B cell (primary cell): ENCODE measurements around the gene PTPRN2. TPM values are rescaled to one million over a fixed set of nuclear protein-coding genes. Genes with fewer than 3 reads are reported as not detected.

Source experiments
- ATAC-seq: fragments of 200-7000 bp; cut with Tn5 transposase; one replicate; pipeline ENCODE4 v1.10.0; 2021; ENCODE audit warnings: low read depth, mild to moderate bottlenecking, moderate number of reproducible peaks, moderate library complexity
- CTCF ChIA-PET: fragments of 350-600 bp; sonication (Branson Sonifier 250); formaldehyde crosslinking; loops from one replicate; lab custom pipeline; 2021; ENCODE audit warnings: antibody characterized with exemption, inconsistent platforms; lab: Charles Lee
- POLR2A ChIA-PET: fragments of 350-600 bp; sonication (Branson Sonifier 250); formaldehyde crosslinking; loops from one replicate; lab custom pipeline; 2021; ENCODE audit warnings: antibody characterized with exemption; lab: Charles Lee
- DNase-seq: peaks from one replicate; pipeline ENCODE4 v3.0.0; 2013
- H2AFZ ChIP-seq: 2 replicates; pipeline ENCODE4 v1.6.1; 2012; ENCODE audit warnings: mild to moderate bottlenecking, low read depth, low read length; ENCODE audit not compliant: insufficient read depth, poor library complexity, severe bottlenecking
- H3K27ac ChIP-seq, 2 donors: 1 replicate in 1 of 2; 2 replicates in 1 of 2; pipeline ENCODE4 v1.5.1; 2012 to 2013; ENCODE audit warnings: low read length in 2 of 2, mild to moderate bottlenecking in 2 of 2, moderate library complexity in 1 of 2
- H3K27me3 ChIP-seq, 4 experiments: fragments of 200-600 bp in 1 of 4; sonication (generic) in 1 of 4; replicated peaks in 1 of 4; 1 replicate in 2 of 4; 2 replicates in 2 of 4; pipeline versions ENCODE4 v1.6.1 to v1.7.0; 2013 to 2016; ENCODE audit warnings: low read length in 3 of 4, mild to moderate bottlenecking in 2 of 4, mixed read lengths in 1 of 4, moderate library complexity in 1 of 4; ENCODE audit not compliant: insufficient read depth in 4 of 4, control insufficient read depth in 3 of 4; ENCODE audit errors: control extremely low read depth in 1 of 4
- H3K36me3 ChIP-seq, 2 experiments: replicated peaks in 1 of 2; 1 replicate in 1 of 2; 2 replicates in 1 of 2; pipeline versions ENCODE4 v1.6.1 to v1.7.1; 2013; ENCODE audit warnings: low read length in 1 of 2; ENCODE audit not compliant: insufficient read depth in 2 of 2, control insufficient read depth in 1 of 2; ENCODE audit errors: control extremely low read depth in 1 of 2, extremely low read depth in 1 of 2
- H3K4me1 ChIP-seq, 2 donors: fragments of 200-600 bp in 1 of 2; sonication (generic) in 1 of 2; 1 replicate in 1 of 2; 2 replicates in 1 of 2; pipeline versions ENCODE4 v1.5.1 to v1.6.1; 2013 to 2017; ENCODE audit warnings: low read length in 2 of 2; ENCODE audit not compliant: control insufficient read depth in 2 of 2, insufficient read depth in 2 of 2
- H3K4me2 ChIP-seq: replicated peaks from 2 replicates; pipeline ENCODE3; 2012; ENCODE audit warnings: mild to moderate bottlenecking, low read depth, low read length; ENCODE audit not compliant: poor library complexity, severe bottlenecking
- H3K4me3 ChIP-seq, 5 experiments: fragments of 200-600 bp in 1 of 5; sonication (generic) in 1 of 5; 1 replicate in 3 of 5; 2 replicates in 2 of 5; pipeline versions ENCODE4 v1.5.1 to v1.7.0; 2011 to 2016; ENCODE audit warnings: low read length in 4 of 5, mild to moderate bottlenecking in 4 of 5, low read depth in 2 of 5, control low read depth in 1 of 5, moderate library complexity in 1 of 5; ENCODE audit not compliant: insufficient read depth in 1 of 5; ENCODE audit errors: control extremely low read depth in 1 of 5, extremely low read depth in 1 of 5
- H3K79me2 ChIP-seq: fragments of 200-600 bp; sonication (generic); one replicate; pipeline ENCODE4 v1.6.0; 2016; ENCODE audit warnings: low read length; ENCODE audit not compliant: control insufficient read depth, insufficient read depth
- H3K9ac ChIP-seq: fragments of 200-600 bp; sonication (generic); 2 replicates; pipeline ENCODE4 v1.6.1; 2017; ENCODE audit warnings: mild to moderate bottlenecking, low read length, moderate library complexity
- H3K9me3 ChIP-seq, 3 donors: one replicate each; pipeline versions ENCODE4 v1.6.1 to v1.7.1; 2013; ENCODE audit warnings: low read length in 2 of 3; ENCODE audit not compliant: control insufficient read depth in 2 of 3, insufficient read depth in 1 of 3; ENCODE audit errors: control extremely low read depth in 1 of 3
- H4K20me1 ChIP-seq: 2 replicates; pipeline ENCODE4 v1.6.0; 2012; ENCODE audit warnings: mild to moderate bottlenecking, low read length; ENCODE audit not compliant: insufficient read depth, control insufficient read depth, poor library complexity, severe bottlenecking
- H3K27ac Mint-ChIP-seq: one replicate; pipeline ENCODE4 v1.8.0; 2021; ENCODE audit warnings: mixed read lengths
- H3K27me3 Mint-ChIP-seq: one replicate; pipeline ENCODE4 v1.8.0; 2021; ENCODE audit warnings: mixed read lengths
- H3K4me1 Mint-ChIP-seq: one replicate; pipeline ENCODE4 v1.8.0; 2021; ENCODE audit warnings: mixed read lengths
- H3K4me3 Mint-ChIP-seq: one replicate; pipeline ENCODE4 v1.8.0; 2021; ENCODE audit warnings: mixed read lengths
- H3K9me3 Mint-ChIP-seq: one replicate; pipeline ENCODE4 v1.8.0; 2022; ENCODE audit warnings: mixed read lengths; ENCODE audit not compliant: insufficient read depth
- EZH2 ChIP-seq: IDR thresholded peaks from 2 replicates; pipeline ENCODE4 v1.6.1; 2012; ENCODE audit warnings: borderline replicate concordance, low read depth, mild to moderate bottlenecking, moderate library complexity, low read length; ENCODE audit not compliant: insufficient read depth, poor library complexity, severe bottlenecking
- WGBS: methylation state at CpG from one replicate; pipeline ENCODE4 v1.1.5; 2013; ENCODE audit warnings: missing lambda C conversion rate; ENCODE audit not compliant: insufficient coverage; 5-methylcytosine and 5-hydroxymethylcytosine counted together
- intact Hi-C: fragments of 100-400 bp; cut with micrococcal nuclease; formaldehyde crosslinking; loops from one replicate; pipeline ENCODE4 v1.10.0; 2022
- polyA plus RNA-seq: library from polyadenylated mRNA; depleted of rRNA; stranded (reverse); fragments of >200 nt; gene quantifications from 2 replicates; pipeline ENCODE4 v1.2.3, GENCODE V29; 2012
- total RNA-seq, 2 donors: library from RNA; stranded (reverse); fragments of 120-200 nt in 1 of 2; gene quantifications; 1 replicate in 1 of 2; 2 replicates in 1 of 2; pipeline versions ENCODE4 v1.2.3 to v1.2.4, GENCODE V29; 2013 to 2022
- TF ChIP-seq, protein P1 (sequence below): fragments of 200-600 bp; IDR thresholded peaks from one replicate; pipeline ENCODE4 v1.8.0; 2022; ENCODE audit warnings: antibody characterized with exemption, mild to moderate bottlenecking

PTPRN2 gene
- total and polyA plus RNA-seq, 2 donors (not counting 1 experiment from before 2014, with no cell fraction given), result 2.0 to 5.0 TPM

GRCh38 chr7:157558516-157558874 is 1029.1 kb downstream of the PTPRN2 start:
- H3K27ac ChIP-seq, result no peak overlapping the region
- ATAC-seq, result no peak
- ChIA-PET CTCF (no interaction called here), POLR2A (no interaction called here)
- H3K4me1 ChIP-seq, result no peaks in the 10 kb centered on the region
- Mint-ChIP-seq H3K4me3 (no peak overlapping the region), H3K4me1 (no peaks in the 10 kb centered on the region), H3K9me3 (no peaks in the 10 kb centered on the region), H3K27ac (no peak overlapping the region), H3K27me3 (no peaks in the 10 kb centered on the region)
- H4K20me1 ChIP-seq, result no peaks in the 10 kb centered on the region
- no peak overlapping the region for H3K4me3 ChIP-seq
- DNase-seq, result no peak
- no peak for TF ChIP-seq EZH2
- H3K36me3 ChIP-seq, result no peaks in the 10 kb centered on the region
- WGBS, result 95% methylated on average over 9 of the region's 9 CpGs
- intact Hi-C loops, result no loop called here
- H2AFZ ChIP-seq, result no peak overlapping the region
- H3K27me3 ChIP-seq, result no peaks in the 10 kb centered on the region
- no peak overlapping the region for H3K4me2 ChIP-seq
- H3K9ac ChIP-seq, result no peak overlapping the region
- H3K9me3 ChIP-seq, result peaks cover 0 to 23% (median 0%) of the 10 kb centered on the region in 3 donors
- peaks cover 5% of the 10 kb centered on the region for H3K79me2 ChIP-seq

- Histone ChIP-seq H3K4me2 (no peak overlapping the region), H3K27me3 (no peaks in the 10 kb centered on the region), H3K79me2 (peaks cover 5% of the 10 kb centered on the region), H3K27ac (no peak overlapping the region), H3K4me1 (no peaks in the 10 kb centered on the region), H3K4me3 (no peak overlapping the region), H3K36me3 (no peaks in the 10 kb centered on the region), H4K20me1 (no peaks in the 10 kb centered on the region), H2AFZ (no peak overlapping the region), H3K9ac (no peak overlapping the region), H3K9me3 (peaks cover 0 to 22% (median 0%) of the 10 kb centered on the region in 3 donors)
- intact Hi-C loops, result no loop called here
- H3K9me3 Mint-ChIP-seq, result no peaks in the 10 kb centered on the region
- H3K4me1 Mint-ChIP-seq, result no peaks in the 10 kb centered on the region
- TF ChIP-seq EZH2, result no peak
- TF ChIP-seq, protein P1, sequence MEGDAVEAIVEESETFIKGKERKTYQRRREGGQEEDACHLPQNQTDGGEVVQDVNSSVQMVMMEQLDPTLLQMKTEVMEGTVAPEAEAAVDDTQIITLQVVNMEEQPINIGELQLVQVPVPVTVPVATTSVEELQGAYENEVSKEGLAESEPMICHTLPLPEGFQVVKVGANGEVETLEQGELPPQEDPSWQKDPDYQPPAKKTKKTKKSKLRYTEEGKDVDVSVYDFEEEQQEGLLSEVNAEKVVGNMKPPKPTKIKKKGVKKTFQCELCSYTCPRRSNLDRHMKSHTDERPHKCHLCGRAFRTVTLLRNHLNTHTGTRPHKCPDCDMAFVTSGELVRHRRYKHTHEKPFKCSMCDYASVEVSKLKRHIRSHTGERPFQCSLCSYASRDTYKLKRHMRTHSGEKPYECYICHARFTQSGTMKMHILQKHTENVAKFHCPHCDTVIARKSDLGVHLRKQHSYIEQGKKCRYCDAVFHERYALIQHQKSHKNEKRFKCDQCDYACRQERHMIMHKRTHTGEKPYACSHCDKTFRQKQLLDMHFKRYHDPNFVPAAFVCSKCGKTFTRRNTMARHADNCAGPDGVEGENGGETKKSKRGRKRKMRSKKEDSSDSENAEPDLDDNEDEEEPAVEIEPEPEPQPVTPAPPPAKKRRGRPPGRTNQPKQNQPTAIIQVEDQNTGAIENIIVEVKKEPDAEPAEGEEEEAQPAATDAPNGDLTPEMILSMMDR, result no peak
- 95% methylated on average over 17 of the region's 17 CpGs for WGBS
- no peak overlapping the region for H3K27ac Mint-ChIP-seq
- no peak for ATAC-seq
- DNase-seq, result no peak
- no peak overlapping the region for H3K4me3 Mint-ChIP-seq
- no peaks in the 10 kb centered on the region for H3K27me3 Mint-ChIP-seq
- ChIA-PET CTCF (no interaction called here), POLR2A (no interaction called here)
These were observed 1029.6 kb downstream of the PTPRN2 start for GRCh38 chr7:157558061-157558460.
